ENCODE data around the gene EXTL1.
"Not testable (repeated sequence)": the region's sequence is repeated elsewhere in the genome, so short reads cannot be mapped to it uniquely, and the experiment has no call there.

Gene EXTL1

GRCh38 chr1:25986773-25987172, 34.8 kb upstream of the EXTL1 start:
- not testable (repeated sequence) for H3K9me3 ChIP-seq (replicated peaks in 1 of 2; ENCODE audit: control insufficient read depth in 2 of 2, insufficient read depth in 1 of 2, low read depth in 1 of 2, low read length in 2 of 2); H3K27me3 ChIP-seq (ENCODE audit: control insufficient read depth in 3 of 3, insufficient read depth in 3 of 3, low read depth in 1 of 3, low read length in 3 of 3); H3K4me2 ChIP-seq (ENCODE audit: insufficient read depth, low read length, poor library complexity, severe bottlenecking); H3K4me3 ChIP-seq (ENCODE audit: low read length in 2 of 2); H2AFZ ChIP-seq (ENCODE audit: low read length); DNase-seq (ENCODE audit: low spot score); H2BK12ac ChIP-seq (ENCODE audit: low read length); H4K8ac ChIP-seq (ENCODE audit: low read depth, low read length); H3K27ac ChIP-seq (replicated peaks; ENCODE audit: low read length); H3K23ac ChIP-seq (ENCODE audit: low read depth, low read length, poor library complexity); H4K91ac ChIP-seq (ENCODE audit: low read depth, low read length, poor library complexity); H2BK15ac ChIP-seq (ENCODE audit: low read length); H3K18ac ChIP-seq (ENCODE audit: low read length); H3K4me1 ChIP-seq (ENCODE audit: control insufficient read depth in 2 of 2, insufficient read depth in 1 of 2, low read depth in 1 of 2, low read length in 2 of 2); H2BK5ac ChIP-seq (ENCODE audit: low read length); H2AK5ac ChIP-seq (ENCODE audit: low read depth, low read length); H3K14ac ChIP-seq (ENCODE audit: low read length); H3K4ac ChIP-seq (ENCODE audit: low read length); H2BK120ac ChIP-seq (ENCODE audit: low read depth, low read length); H3K9ac ChIP-seq (ENCODE audit: low read depth, low read length, poor library complexity); H3K79me1 ChIP-seq (ENCODE audit: low read depth, low read length)
- H3K36me3 ChIP-seq (replicated peaks in 1 of 2; ENCODE audit: control insufficient read depth in 2 of 2, insufficient read depth in 2 of 2, low read length in 2 of 2) = peaks cover 20 to 74% of the 10 kb centered on the region in 2 donors
- WGBS, 2 donors (ENCODE audit: extremely low coverage in 2 of 2, insufficient read length in 2 of 2, insufficient replicate concordance in 1 of 2) = no CpG with 5 or more reads among the region's 10 CpGs

GRCh38 chr1:25987951-25988350, 33.6 kb upstream of the EXTL1 start:
- H3K18ac ChIP-seq (ENCODE audit: low read length) = no peak overlapping the region
- no peaks in the 10 kb centered on the region for H3K27me3 ChIP-seq (ENCODE audit: control insufficient read depth in 3 of 3, insufficient read depth in 3 of 3, low read depth in 1 of 3, low read length in 3 of 3)
- H2BK15ac ChIP-seq (ENCODE audit: low read length) = no peak overlapping the region
- peaks cover 0 to 6% of the 10 kb centered on the region in 2 donors for H3K9me3 ChIP-seq (replicated peaks in 1 of 2; ENCODE audit: control insufficient read depth in 2 of 2, insufficient read depth in 1 of 2, low read depth in 1 of 2, low read length in 2 of 2)
- peaks cover 12 to 63% of the 10 kb centered on the region in 2 donors for H3K36me3 ChIP-seq (replicated peaks in 1 of 2; ENCODE audit: control insufficient read depth in 2 of 2, insufficient read depth in 2 of 2, low read length in 2 of 2)
- no peak overlapping the region for H2BK12ac ChIP-seq (ENCODE audit: low read length)
- no peak overlapping the region for H2BK5ac ChIP-seq (ENCODE audit: low read length)
- H3K9ac ChIP-seq (ENCODE audit: low read depth, low read length, poor library complexity) = no peak overlapping the region
- no peak overlapping the region for H4K8ac ChIP-seq (ENCODE audit: low read depth, low read length)
- DNase-seq (ENCODE audit: low spot score) = no peak
- H3K4me2 ChIP-seq (ENCODE audit: insufficient read depth, low read length, poor library complexity, severe bottlenecking) = no peak overlapping the region
- no peak overlapping the region for H3K4ac ChIP-seq (ENCODE audit: low read length)
- H3K4me3 ChIP-seq (ENCODE audit: low read length in 2 of 2) = no peak overlapping the region
- no peak overlapping the region for H2AK5ac ChIP-seq (ENCODE audit: low read depth, low read length)
- H3K79me1 ChIP-seq (ENCODE audit: low read depth, low read length) = no peaks in the 10 kb centered on the region
- H2BK120ac ChIP-seq (ENCODE audit: low read depth, low read length) = no peak overlapping the region
- no peak overlapping the region for H3K27ac ChIP-seq (replicated peaks; ENCODE audit: low read length)
- peaks cover 0 to 15% of the 10 kb centered on the region in 2 donors for H3K4me1 ChIP-seq (ENCODE audit: control insufficient read depth in 2 of 2, insufficient read depth in 1 of 2, low read depth in 1 of 2, low read length in 2 of 2)
- no peak overlapping the region for H4K91ac ChIP-seq (ENCODE audit: low read depth, low read length, poor library complexity)
- no CpG with 5 or more reads among the region's 2 CpGs for WGBS, 2 donors (ENCODE audit: extremely low coverage in 2 of 2, insufficient read length in 2 of 2, insufficient replicate concordance in 1 of 2)
- no peak overlapping the region for H3K23ac ChIP-seq (ENCODE audit: low read depth, low read length, poor library complexity)
- no peak overlapping the region for H3K14ac ChIP-seq (ENCODE audit: low read length)
- no peak overlapping the region for H2AFZ ChIP-seq (ENCODE audit: low read length)

DNA sequence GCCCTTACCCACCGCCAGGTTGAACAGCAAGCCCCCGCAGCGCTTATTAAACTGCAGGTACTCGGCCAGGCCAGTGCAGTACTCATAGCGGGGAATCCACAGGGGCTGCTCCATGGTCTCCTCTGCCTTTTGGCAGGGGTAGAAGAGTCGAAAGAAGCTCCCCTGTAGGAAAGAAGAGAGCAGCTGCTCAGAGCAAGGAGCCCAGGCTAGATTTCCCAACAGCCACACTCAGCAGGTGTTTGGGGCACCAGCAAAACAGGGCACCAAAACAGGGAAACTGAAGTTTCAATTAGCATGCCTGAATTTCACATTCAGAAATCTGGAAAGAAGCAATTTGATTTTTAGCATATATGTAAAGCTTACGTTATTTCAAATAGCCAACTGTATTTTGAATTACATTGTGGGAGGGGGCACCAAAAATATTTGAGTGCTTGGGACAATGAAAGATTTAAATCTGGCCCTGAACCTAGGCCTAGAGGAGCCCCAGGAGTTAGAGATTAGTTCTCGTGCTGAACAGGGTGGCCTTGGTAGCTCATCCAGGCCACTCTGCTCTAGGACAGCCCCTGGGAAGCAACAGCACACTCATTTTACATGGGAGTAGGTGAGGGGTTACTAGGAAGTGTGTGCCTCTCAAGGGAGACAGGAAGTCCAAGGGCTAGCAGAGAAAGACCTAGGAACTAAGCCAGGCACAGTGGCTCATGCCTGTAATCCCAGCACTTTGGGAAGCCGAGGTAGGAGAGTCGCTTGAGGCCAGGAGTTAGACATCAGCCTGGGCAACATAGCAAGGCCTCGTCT, 31.9 kb upstream of the EXTL1 start:
- Histone ChIP-seq H2BK12ac (ENCODE audit: low read length) (no peak overlapping the region), H2BK15ac (ENCODE audit: low read length) (no peak overlapping the region), H3K14ac (ENCODE audit: low read length) (no peak overlapping the region), H3K23ac (ENCODE audit: low read depth, low read length, poor library complexity) (no peak overlapping the region), H3K4ac (ENCODE audit: low read length) (no peak overlapping the region), H3K4me2 (ENCODE audit: insufficient read depth, low read length, poor library complexity, severe bottlenecking) (no peak overlapping the region), H3K9me3 (replicated peaks in 1 of 2; ENCODE audit: control insufficient read depth in 2 of 2, insufficient read depth in 1 of 2, low read depth in 1 of 2, low read length in 2 of 2) (peaks cover 0 to 6% of the 10 kb centered on the region in 2 donors), H3K9ac (ENCODE audit: low read depth, low read length, poor library complexity) (no peak overlapping the region), H2AK5ac (ENCODE audit: low read depth, low read length) (no peak overlapping the region), H3K4me1 (ENCODE audit: control insufficient read depth in 2 of 2, insufficient read depth in 1 of 2, low read depth in 1 of 2, low read length in 2 of 2) (peaks cover 4 to 26% of the 10 kb centered on the region in 2 donors), H4K91ac (ENCODE audit: low read depth, low read length, poor library complexity) (no peak overlapping the region), H3K4me3 (ENCODE audit: low read length in 2 of 2) (no peak overlapping the region), H3K79me1 (ENCODE audit: low read depth, low read length) (no peaks in the 10 kb centered on the region), H2AFZ (ENCODE audit: low read length) (no peak overlapping the region), H3K36me3 (replicated peaks in 1 of 2; ENCODE audit: control insufficient read depth in 2 of 2, insufficient read depth in 2 of 2, low read length in 2 of 2) (peaks cover 10 to 47% of the 10 kb centered on the region in 2 donors), H2BK5ac (ENCODE audit: low read length) (no peak overlapping the region), H3K18ac (ENCODE audit: low read length) (no peak overlapping the region), H2BK120ac (ENCODE audit: low read depth, low read length) (no peak overlapping the region), H3K27ac (replicated peaks; ENCODE audit: low read length) (no peak overlapping the region), H4K8ac (ENCODE audit: low read depth, low read length) (no peak overlapping the region), H3K27me3 (ENCODE audit: control insufficient read depth in 3 of 3, insufficient read depth in 3 of 3, low read depth in 1 of 3, low read length in 3 of 3) (no peaks in the 10 kb centered on the region)
- WGBS, 2 donors (ENCODE audit: extremely low coverage in 2 of 2, insufficient read length in 2 of 2, insufficient replicate concordance in 1 of 2) = no CpG with 5 or more reads among the region's 11 CpGs
- DNase-seq (ENCODE audit: low spot score) = no peak

DNA sequence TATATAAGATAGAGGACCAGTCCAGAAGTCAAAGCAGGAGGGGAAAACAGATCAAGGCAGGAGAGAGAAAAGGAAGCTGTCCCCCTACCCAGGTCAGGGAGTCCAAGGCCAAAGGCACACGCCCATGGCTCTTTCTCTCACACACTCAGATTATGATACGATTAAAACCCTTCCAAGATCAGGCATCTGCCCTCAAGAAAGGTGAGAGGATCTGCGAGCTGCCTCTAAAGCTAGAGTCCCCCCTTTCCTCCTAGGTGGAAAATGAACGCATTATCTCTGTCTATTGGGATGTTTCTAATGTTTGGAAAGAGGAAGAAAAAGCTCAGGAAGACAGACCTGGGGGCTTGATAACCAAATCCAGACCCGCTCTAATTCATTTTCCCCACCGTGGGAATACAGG, 31.3 kb upstream of the EXTL1 start:
- peaks cover 0 to 5% of the 10 kb centered on the region in 2 donors for H3K9me3 ChIP-seq (replicated peaks in 1 of 2; ENCODE audit: control insufficient read depth in 2 of 2, insufficient read depth in 1 of 2, low read depth in 1 of 2, low read length in 2 of 2)
- no peak overlapping the region for H3K14ac ChIP-seq (ENCODE audit: low read length)
- no peak overlapping the region for H3K18ac ChIP-seq (ENCODE audit: low read length)
- no peak overlapping the region for H2AK5ac ChIP-seq (ENCODE audit: low read depth, low read length)
- H3K36me3 ChIP-seq (replicated peaks in 1 of 2; ENCODE audit: control insufficient read depth in 2 of 2, insufficient read depth in 2 of 2, low read length in 2 of 2) = peaks cover 8 to 43% of the 10 kb centered on the region in 2 donors
- no peak overlapping the region for H2BK12ac ChIP-seq (ENCODE audit: low read length)
- no peak overlapping the region for H2AFZ ChIP-seq (ENCODE audit: low read length)
- H3K23ac ChIP-seq (ENCODE audit: low read depth, low read length, poor library complexity) = no peak overlapping the region
- no peak overlapping the region for H4K8ac ChIP-seq (ENCODE audit: low read depth, low read length)
- WGBS, 2 donors (ENCODE audit: extremely low coverage in 2 of 2, insufficient read length in 2 of 2, insufficient replicate concordance in 1 of 2) = no CpG with 5 or more reads among the region's 6 CpGs
- H4K91ac ChIP-seq (ENCODE audit: low read depth, low read length, poor library complexity) = no peak overlapping the region
- no peak overlapping the region for H2BK5ac ChIP-seq (ENCODE audit: low read length)
- no peak overlapping the region for H3K4me3 ChIP-seq (ENCODE audit: low read length in 2 of 2)
- H3K4me2 ChIP-seq (ENCODE audit: insufficient read depth, low read length, poor library complexity, severe bottlenecking) = no peak overlapping the region
- H2BK15ac ChIP-seq (ENCODE audit: low read length) = no peak overlapping the region
- H2BK120ac ChIP-seq (ENCODE audit: low read depth, low read length) = no peak overlapping the region
- H3K79me1 ChIP-seq (ENCODE audit: low read depth, low read length) = no peaks in the 10 kb centered on the region
- no peak overlapping the region for H3K4ac ChIP-seq (ENCODE audit: low read length)
- H3K27me3 ChIP-seq (ENCODE audit: control insufficient read depth in 3 of 3, insufficient read depth in 3 of 3, low read depth in 1 of 3, low read length in 3 of 3) = no peaks in the 10 kb centered on the region
- no peak overlapping the region for H3K9ac ChIP-seq (ENCODE audit: low read depth, low read length, poor library complexity)
- DNase-seq (ENCODE audit: low spot score) = no peak
- H3K4me1 ChIP-seq (ENCODE audit: control insufficient read depth in 2 of 2, insufficient read depth in 1 of 2, low read depth in 1 of 2, low read length in 2 of 2) = peaks cover 4 to 28% of the 10 kb centered on the region in 2 donors
- H3K27ac ChIP-seq (replicated peaks; ENCODE audit: low read length) = no peak overlapping the region

Data from neuronal stem cell (in vitro differentiated cells).